GM21576 (cell line): ENCODE measurements around the gene NPSR1.
"Not testable (repeated sequence)": the region's sequence is repeated elsewhere in the genome, so short reads cannot be mapped to it uniquely, and the experiment has no call there.

Experiments used
- ATAC-seq: cut with Tn5 transposase; IDR thresholded peaks from one replicate; pipeline ENCODE4 v1.9.1; 2021; ENCODE audit warnings: mild to moderate bottlenecking, moderate library complexity; ENCODE audit not compliant: unreplicated experiment

NPSR1 gene

GRCh38 chr7:34868602-34869001 is 210.6 kb downstream of the NPSR1 start:
- ATAC-seq = not testable (repeated sequence)

- no peak for ATAC-seq
These were observed 211.0 kb downstream of the NPSR1 start for GRCh38 chr7:34869057-34869456.

- not testable (repeated sequence) for ATAC-seq
These were observed 212.0 kb downstream of the NPSR1 start for GRCh38 chr7:34870041-34870440.

- ATAC-seq = not testable (repeated sequence)
These were observed 216.3 kb downstream of the NPSR1 start for GRCh38 chr7:34874329-34874728.

- no peak for ATAC-seq
These were observed 217.5 kb downstream of the NPSR1 start for GRCh38 chr7:34875481-34875880.

- not testable (repeated sequence) for ATAC-seq
These were observed 221.1 kb downstream of the NPSR1 start for GRCh38 chr7:34878944-34879735.

- no peak for ATAC-seq
These were observed 221.9 kb downstream of the NPSR1 start for GRCh38 chr7:34879871-34880270.

- not testable (repeated sequence) for ATAC-seq
These were observed 225.8 kb downstream of the NPSR1 start for GRCh38 chr7:34883855-34884254.

GRCh38 chr7:34886856-34887255 is 228.8 kb downstream of the NPSR1 start:
- ATAC-seq = no peak

GRCh38 chr7:34889951-34890350 is 231.9 kb downstream of the NPSR1 start:
- no peak for ATAC-seq

GRCh38 chr7:34895202-34895601 is 237.2 kb downstream of the NPSR1 start:
- ATAC-seq = no peak
